Stomach (tissue), 4 donors: Measurements from ENCODE around the gene SLC18A3.

ENCODE experiments used
- CTCF ChIP-seq, 7 experiments: fragments of 450-650 bp in 4 of 7; fragments of 200-600 bp in 3 of 7; sonication (generic) in 3 of 7; IDR thresholded peaks; one replicate each; pipeline ENCODE4 v1.5.1; 2016 to 2019; ENCODE audit warnings: antibody characterized with exemption in 7 of 7, control low read depth in 2 of 7, mild to moderate bottlenecking in 1 of 7
- POLR2A ChIP-seq, 4 donors: fragments of 450-650 bp; IDR thresholded peaks; one replicate each; pipeline ENCODE4 v1.6.1; 2016; ENCODE audit warnings: antibody characterized with exemption in 4 of 4, control low read depth in 2 of 4, mild to moderate bottlenecking in 1 of 4, moderate library complexity in 1 of 4
- POLR2AphosphoS5 ChIP-seq, 3 donors: sonication (generic); formaldehyde crosslinking; IDR thresholded peaks; one replicate each; pipeline ENCODE4 v1.6.1; 2016; ENCODE audit warnings: antibody characterized with exemption in 3 of 3

GRCh38 chr10:49661140-49661856, 51.2 kb downstream of the SLC18A3 start:
- TF ChIP-seq CTCF (IDR thresholded peaks at IDR 0.05) (no peak), POLR2A (IDR thresholded peaks at IDR 0.05) (no peak), POLR2AphosphoS5 (IDR thresholded peaks at IDR 0.05) (no peak)
